ENCODE measurements around the gene ANKRD7.

- TF ChIP-seq, protein P1, sequence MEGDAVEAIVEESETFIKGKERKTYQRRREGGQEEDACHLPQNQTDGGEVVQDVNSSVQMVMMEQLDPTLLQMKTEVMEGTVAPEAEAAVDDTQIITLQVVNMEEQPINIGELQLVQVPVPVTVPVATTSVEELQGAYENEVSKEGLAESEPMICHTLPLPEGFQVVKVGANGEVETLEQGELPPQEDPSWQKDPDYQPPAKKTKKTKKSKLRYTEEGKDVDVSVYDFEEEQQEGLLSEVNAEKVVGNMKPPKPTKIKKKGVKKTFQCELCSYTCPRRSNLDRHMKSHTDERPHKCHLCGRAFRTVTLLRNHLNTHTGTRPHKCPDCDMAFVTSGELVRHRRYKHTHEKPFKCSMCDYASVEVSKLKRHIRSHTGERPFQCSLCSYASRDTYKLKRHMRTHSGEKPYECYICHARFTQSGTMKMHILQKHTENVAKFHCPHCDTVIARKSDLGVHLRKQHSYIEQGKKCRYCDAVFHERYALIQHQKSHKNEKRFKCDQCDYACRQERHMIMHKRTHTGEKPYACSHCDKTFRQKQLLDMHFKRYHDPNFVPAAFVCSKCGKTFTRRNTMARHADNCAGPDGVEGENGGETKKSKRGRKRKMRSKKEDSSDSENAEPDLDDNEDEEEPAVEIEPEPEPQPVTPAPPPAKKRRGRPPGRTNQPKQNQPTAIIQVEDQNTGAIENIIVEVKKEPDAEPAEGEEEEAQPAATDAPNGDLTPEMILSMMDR (IDR thresholded peaks at IDR 0.05; ENCODE audit: borderline replicate concordance, extremely low read depth, low read length, poor library complexity, severe bottlenecking): no peak
- TF ChIP-seq EZH2 (IDR thresholded peaks at IDR 0.05; ENCODE audit: borderline replicate concordance, low read depth, low read length, severe bottlenecking): no peak
Measured at GRCh38 chr7:118182593-118183427, 41.7 kb upstream of the ANKRD7 start.

Data from DND-41 (cell line).